ENCODE results near the gene TNS3. TPM values are rescaled to one million over a fixed set of nuclear protein-coding genes. Genes with fewer than 3 reads are reported as not detected.

TNS3 gene
- total and polyA plus RNA-seq, 2 of the 13 experiments (the other 11 are each of a cell fraction or from before 2014, with no cell fraction given): 52.9 to 55.7 TPM

DNA sequence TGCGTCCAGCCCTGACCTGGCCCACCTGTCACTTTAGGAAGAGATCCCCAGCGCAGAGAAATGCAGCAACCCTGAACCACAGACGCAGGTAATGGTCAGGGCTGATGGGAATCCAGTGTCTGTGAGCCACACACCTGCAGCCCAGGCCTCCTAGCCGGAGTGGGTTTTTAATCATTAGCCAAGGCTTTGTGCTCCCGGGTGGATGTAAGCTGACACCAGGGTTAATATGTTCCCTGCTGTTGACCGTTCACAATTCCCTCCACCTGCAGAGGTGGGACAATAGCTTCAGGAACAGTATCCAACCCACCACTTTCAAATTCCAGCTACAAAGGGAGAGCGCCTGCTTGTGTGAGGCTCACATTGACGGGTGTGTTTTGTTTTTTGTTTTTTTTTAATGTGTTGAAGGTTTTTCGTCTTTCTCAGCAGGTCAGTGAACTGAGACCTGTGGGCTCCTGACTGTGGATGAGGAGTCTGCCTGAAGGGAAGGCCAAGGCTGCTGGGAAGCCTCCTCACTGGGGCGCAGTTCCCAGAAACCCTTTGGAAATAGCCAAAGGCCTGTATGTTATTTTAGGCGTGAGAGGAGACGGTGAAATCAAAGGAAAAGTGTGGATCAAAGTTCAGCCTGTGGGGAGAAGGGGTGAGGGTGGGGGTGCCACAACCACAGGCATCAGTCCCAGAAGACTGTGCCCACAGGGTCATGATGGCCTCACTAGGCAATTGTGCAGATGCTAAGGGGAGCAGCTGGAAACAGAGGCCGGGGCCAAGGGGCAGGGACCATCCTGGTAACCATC lies 111.1 kb downstream of the TNS3 start (continued):
- TF ChIP-seq, protein P1, sequence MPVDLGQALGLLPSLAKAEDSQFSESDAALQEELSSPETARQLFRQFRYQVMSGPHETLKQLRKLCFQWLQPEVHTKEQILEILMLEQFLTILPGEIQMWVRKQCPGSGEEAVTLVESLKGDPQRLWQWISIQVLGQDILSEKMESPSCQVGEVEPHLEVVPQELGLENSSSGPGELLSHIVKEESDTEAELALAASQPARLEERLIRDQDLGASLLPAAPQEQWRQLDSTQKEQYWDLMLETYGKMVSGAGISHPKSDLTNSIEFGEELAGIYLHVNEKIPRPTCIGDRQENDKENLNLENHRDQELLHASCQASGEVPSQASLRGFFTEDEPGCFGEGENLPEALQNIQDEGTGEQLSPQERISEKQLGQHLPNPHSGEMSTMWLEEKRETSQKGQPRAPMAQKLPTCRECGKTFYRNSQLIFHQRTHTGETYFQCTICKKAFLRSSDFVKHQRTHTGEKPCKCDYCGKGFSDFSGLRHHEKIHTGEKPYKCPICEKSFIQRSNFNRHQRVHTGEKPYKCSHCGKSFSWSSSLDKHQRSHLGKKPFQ (CRISPR knock-in tag; IDR thresholded peaks at IDR 0.05; ENCODE audit: insufficient replicate concordance): peak; percentile 69
- TF ChIP-seq KLF13 (CRISPR knock-in tag; IDR thresholded peaks at IDR 0.05) (no peak), CHD4 (IDR thresholded peaks at IDR 0.05; ENCODE audit: borderline replicate concordance, low read length) (peak; percentile 83), HMG20A (CRISPR knock-in tag; IDR thresholded peaks at IDR 0.05; ENCODE audit: borderline replicate concordance) (peak; percentile 34), EHMT2 (IDR thresholded peaks at IDR 0.05; ENCODE audit: borderline replicate concordance, low read depth, low read length) (no peak), PHF20 (CRISPR knock-in tag; IDR thresholded peaks at IDR 0.05) (no peak), ETV5 (CRISPR knock-in tag; IDR thresholded peaks at IDR 0.05; ENCODE audit: borderline replicate concordance) (peak; percentile 22; the same call in 1 of the 2 replicates), KLF11 (CRISPR knock-in tag; IDR thresholded peaks at IDR 0.05) (peak; percentile 26; the same call in 1 of the 2 replicates), ZNF614 (CRISPR knock-in tag; IDR thresholded peaks at IDR 0.05; ENCODE audit: borderline replicate concordance) (peak; percentile 67; the same call in 1 of the 2 replicates), STAT5B (CRISPR knock-in tag; IDR thresholded peaks at IDR 0.05) (no peak)
- TF ChIP-seq, protein P2, sequence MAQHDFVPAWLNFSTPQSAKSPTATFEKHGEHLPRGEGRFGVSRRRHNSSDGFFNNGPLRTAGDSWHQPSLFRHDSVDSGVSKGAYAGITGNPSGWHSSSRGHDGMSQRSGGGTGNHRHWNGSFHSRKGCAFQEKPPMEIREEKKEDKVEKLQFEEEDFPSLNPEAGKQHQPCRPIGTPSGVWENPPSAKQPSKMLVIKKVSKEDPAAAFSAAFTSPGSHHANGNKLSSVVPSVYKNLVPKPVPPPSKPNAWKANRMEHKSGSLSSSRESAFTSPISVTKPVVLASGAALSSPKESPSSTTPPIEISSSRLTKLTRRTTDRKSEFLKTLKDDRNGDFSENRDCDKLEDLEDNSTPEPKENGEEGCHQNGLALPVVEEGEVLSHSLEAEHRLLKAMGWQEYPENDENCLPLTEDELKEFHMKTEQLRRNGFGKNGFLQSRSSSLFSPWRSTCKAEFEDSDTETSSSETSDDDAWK (CRISPR knock-in tag; IDR thresholded peaks at IDR 0.05): no peak
- TF ChIP-seq, protein P3, sequence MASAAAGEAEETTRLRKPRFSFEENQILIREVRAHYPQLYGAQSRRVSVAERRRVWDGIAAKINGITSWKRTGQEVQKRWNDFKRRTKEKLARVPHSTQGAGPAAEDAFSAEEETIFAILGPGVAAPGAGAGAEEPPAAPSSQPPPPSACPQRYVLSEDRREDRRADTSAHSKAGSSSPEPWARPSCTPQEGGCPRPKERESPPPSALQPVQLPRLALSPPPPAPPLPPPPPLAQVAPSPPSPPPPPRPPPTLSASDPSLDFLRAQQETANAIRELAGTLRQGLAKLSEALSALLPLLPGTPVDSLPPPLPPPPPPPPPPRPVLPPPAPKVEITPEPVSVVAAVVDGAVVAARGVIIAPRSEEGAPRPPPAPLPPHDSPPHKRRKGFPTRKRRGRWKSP (CRISPR knock-in tag; IDR thresholded peaks at IDR 0.05): peak; percentile 64; the same call in 1 of the 2 replicates
- TF ChIP-seq, protein P4, sequence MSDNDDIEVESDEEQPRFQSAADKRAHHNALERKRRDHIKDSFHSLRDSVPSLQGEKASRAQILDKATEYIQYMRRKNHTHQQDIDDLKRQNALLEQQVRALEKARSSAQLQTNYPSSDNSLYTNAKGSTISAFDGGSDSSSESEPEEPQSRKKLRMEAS (IDR thresholded peaks at IDR 0.05): 0 out of 2 replicates have a peak, but pooled peaks have one; percentile 31
- TF ChIP-seq, protein P5, sequence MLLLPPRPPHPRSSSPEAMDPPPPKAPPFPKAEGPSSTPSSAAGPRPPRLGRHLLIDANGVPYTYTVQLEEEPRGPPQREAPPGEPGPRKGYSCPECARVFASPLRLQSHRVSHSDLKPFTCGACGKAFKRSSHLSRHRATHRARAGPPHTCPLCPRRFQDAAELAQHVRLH (CRISPR knock-in tag; IDR thresholded peaks at IDR 0.05; ENCODE audit: borderline replicate concordance, low read depth): peak; percentile 68; the same call in 1 of the 2 replicates

All from HepG2 (cell line).